Measurements from ENCODE around the gene ZMYM2.
"Not testable (repeated sequence)": the region's sequence is repeated elsewhere in the genome, so short reads cannot be mapped to it uniquely, and the experiment has no call there.

ZMYM2 gene

DNA sequence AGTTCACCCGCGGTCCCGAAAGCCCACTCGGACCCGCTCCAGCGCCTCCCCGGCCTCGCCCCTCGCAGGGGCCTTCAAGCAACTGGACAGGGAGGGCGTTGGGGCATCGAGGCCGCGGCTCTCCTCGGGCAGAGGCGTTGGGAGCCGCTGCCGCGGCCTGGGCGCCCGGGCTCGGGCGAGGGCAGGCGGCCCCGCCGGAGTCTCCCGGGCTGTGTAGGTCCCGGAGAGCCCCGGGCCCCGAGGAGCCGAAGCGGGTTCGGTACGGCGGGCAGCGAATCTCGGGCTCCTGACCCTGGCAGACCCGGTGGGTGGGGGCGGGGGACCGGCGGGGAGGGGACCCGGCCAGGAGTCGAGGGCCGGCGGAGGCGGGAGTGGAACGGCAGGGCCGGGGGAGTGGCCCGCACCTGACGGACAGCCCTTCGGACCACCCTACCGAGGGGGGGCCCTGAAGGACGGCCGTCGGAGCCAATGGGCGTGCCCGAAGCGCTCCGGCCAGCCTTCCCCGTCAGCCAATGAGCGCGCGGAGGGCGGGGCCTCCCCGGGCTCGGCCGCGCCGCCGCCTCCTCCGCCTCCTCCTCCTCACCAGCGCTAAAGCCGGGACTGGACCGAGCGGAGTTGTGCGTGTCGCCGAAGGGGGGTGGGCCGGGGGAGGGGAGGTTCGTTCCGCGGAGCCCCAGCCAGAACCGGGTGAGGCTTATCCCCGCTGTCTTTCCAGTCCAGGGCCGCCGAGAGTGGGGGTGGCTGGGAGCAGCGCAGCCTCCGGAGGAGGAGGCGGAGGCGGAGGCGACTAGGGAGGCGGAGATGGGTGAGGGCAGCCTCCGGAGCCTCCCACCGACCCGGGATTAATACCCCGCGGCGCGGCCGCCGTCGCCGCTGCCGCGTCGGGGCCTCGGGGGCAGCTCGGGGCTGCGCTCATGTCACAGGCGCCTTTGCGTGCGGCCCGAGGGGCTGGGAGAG is at the start of gene ZMYM2:
ZMYM2 (plus strand) TSS at position 573 of the 957 bp plus-strand sequence. CDS start 34,346 bp downstream, outside the sequence.
- peak; percentile 77 to 100 (median 99) for DNase-seq

DNA sequence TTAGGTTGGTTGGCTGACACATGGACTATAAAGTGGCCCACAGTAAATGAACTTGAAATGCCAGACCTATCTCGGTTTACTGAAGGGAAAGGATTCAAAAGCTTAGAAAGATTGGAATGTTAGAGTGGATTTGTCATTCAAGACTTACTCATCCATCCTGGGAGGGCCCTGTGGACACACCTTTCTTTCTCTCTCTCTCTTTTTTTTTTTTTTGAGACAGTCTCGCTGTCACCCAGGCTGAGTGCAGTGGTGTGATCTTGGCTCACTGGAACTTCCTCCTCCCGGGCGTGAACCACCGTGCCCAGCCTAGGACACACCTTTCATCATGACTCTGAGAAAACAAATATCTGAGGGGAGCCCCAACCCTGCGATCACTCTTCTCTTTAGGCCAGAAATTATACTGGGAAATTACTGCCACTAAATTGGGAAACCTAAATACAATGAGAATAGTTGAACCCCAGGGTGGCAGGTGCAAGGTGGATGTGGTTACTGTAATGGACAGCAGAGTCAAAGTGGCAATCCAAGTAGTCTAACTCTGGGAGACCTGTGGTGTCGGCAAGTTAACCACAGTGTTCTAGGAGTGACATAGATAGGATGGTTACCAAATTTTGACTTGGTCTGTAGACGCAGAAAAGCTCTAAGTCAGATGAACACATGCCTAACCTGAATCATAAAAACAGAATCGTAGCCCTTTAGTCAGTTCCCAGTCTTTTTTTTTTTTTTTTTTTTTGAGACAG is 48.0 kb upstream of the ZMYM2 start:
- no peak for DNase-seq

GRCh38 chr13:19927117-19927748 is 31.3 kb upstream of the ZMYM2 start:
- DNase-seq, result peak in 1 of 51 donors; percentile 0

DNA sequence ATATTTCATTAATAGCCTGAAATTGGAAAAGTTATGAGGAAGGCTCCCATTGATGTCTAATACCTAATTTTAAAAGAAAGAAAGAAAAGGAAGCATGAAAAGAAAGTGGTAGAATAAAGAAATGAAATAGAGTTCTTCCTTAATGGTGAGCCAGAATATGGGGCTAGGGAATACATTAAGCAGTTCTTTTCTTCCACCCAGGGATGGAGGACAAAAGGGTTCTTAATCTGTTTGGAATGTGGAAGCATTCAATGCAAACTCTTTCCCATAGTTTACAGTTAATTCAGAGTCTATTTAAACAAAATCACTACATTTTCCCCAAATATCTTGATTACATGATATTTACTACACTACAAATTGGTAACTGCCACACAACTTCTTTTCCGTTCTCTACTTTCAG is 18.4 kb upstream of the ZMYM2 start:
- no peak for DNase-seq

- DNase-seq, result no peak
These were observed 8.2 kb upstream of the ZMYM2 start for GRCh38 chr13:19950374-19950773.

DNA sequence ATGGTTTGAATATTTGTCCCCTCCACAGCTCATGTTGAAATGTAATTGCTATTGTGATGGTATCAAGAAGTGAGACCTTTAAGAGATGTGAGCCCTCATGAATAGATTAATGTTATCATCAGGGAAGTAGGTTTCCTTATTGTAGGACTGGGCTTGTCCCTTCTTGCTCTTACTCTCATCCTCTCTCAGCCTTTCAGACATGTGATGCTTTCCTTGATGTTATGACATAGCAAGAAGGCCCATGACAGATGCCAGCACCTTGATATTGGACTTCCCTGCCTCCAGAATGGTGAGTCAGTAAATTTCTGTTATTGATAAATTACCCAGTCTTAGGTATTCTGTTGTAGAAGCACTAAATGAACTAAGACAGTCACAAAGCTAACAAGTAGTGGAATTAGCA is 5.7 kb upstream of the ZMYM2 start:
- no peak for DNase-seq

- DNase-seq, result no peak
These were observed 2.5 kb upstream of the ZMYM2 start for GRCh38 chr13:19955873-19956559.

DNA sequence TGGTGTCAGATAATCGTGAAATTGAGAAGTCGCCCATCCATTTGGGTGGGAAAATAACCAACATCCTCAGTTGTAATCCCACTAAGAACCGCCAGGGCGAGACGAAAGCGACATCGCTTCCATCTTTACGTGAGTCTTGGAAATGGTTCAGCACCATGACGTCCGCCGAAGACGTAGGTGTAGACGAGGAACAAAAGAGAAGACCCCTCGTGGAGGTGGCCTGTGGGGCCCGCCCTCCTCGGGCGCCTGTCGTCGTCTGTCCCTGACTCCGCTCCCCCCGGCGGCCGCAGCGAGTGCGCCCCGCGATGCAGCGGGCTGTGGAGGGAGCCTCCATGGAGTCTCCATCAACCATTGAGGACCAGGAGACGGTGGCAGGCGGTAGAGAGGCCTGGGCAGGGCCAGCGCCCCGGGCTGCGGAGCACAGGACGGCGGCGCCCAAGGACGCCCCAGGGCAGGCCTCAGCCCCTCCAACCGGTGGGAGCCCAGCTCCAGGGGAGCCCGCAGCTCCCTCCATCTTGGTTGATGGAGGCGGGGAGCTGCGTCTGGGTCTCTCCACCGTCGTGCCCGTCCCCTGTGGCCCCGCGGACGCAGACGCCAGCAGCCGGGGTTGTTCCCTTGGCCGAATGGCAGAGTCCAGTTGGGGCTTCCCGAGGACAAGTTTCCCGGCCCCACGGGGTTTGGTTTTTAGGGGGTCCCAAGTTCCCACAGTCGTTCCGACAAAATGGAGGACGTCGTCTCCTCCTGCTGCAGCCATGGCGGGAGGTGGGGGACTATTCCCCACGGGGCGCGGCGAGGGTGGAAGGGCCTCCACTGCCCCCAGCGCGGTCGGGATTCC is 990 bp upstream of the ZMYM2 start:
- DNase-seq, result peak; percentile 24 to 87 (median 67)

DNA sequence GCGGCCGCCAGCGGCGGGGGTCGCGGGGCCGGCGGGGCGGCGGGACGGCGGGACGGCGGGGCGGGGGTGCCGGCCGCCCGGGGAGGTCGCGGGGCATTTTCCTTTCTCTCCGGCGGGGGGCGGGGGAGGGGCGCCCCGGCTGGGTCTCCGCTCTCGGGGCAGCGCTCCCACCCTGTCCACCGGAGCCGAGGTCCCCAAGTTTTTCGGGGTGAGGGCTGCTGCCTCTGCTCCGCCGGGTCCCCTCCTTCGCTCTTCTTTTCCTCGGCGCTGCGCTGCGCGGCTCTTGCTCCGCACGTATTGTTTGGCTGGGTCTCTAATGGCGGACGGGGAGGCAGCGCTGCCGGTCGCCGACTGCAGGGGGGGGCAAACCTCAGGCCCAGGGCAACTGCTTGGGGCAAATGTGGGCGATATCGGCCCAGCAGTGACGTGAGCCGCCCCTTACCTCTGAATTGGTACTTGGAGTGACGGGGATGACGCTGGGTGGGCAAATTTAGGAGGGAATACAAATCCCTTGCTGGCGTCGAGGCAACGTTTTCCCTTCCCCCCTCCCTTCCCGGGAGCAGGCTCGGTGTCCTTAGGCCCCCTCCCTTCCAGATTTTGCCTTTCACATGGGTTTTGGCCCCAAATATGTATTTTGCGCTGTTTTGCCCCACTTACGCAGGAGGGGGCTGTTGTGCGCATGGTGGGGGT is 759 bp downstream of the ZMYM2 start:
- peak in 48 of 51 donors; percentile 12 to 83 (median 42) for DNase-seq

DNA sequence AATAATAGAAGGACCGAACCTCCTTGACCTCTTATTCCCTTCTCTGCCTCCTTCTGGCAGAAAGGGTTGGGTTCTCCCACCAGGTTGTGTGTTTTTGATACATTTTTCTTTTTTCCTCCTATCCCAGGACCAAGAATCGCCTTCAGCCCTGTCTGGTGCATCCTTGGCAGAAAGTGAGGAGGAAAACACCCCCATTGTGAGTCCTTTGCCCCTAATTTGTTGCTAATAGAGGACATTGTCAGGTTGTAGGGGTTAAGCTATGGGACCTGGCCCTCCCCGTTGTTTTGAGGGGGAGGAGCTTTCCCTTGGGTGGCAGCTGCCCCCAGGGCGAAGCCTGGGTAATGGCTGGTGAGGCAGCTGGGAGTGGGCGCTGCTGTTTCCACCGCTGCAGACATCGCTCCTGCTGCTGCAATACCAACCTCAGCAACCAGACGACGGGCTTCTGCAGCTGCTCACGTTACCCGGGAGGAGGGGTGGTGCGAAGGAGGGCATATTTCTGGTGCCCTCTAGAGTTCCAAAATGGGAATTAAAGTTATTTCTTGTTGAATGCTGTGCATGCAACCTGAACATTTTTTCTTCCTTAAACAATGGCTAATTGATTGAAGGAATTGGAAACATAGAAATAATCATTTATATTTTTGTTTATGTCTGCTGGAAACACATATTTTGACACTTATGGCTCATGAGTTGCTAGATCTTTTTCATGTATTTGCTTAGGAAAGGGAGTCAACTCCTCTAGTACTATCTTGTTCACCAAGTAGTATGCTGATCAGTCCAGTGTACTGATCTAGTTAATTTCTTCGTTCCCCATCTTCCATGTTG is 1.5 kb downstream of the ZMYM2 start:
- peak; percentile 11 to 91 (median 67) for DNase-seq

DNA sequence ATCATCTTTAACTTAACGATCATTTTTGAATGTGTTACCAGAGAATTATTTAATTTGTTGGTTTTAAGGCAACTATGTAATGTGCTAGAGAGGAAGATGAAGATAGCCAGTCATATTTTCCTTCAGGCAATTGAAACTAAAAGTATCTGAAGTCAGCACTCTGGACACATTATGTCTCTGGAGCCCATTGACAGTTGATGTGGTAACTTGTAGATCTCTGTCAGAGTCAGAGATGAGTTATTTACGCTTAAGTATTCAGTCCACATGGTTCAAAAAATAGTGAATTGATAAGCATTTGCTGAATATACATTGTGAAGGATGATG is 2.1 kb downstream of the ZMYM2 start:
- no peak for DNase-seq

GRCh38 chr13:19961489-19961888 is 3.0 kb downstream of the ZMYM2 start:
- no peak for DNase-seq

DNA sequence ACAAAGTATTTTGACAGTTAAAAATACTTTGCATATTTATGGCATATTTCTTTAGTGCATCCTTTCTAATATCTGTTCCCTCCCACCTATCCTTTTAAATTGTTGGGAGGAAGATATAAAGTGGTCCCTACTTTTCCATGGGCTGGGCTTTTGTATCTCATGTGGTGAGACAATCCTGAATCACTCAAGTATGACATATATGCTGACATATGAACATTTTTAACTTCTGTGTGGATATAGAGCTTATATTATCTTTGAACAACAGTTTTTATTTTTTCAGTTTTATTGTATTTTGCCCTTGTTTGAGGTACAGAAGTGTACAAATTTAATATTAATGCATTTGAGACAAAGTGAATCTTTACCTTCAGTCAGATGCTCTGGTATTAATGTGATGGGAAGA is 3.4 kb downstream of the ZMYM2 start:
- no peak for DNase-seq

GRCh38 chr13:19962894-19963293 is 4.4 kb downstream of the ZMYM2 start:
- DNase-seq, result no peak

GRCh38 chr13:19967621-19968020 is 9.1 kb downstream of the ZMYM2 start:
- no peak for DNase-seq

- not testable (repeated sequence) for DNase-seq
These were observed 16.0 kb downstream of the ZMYM2 start for GRCh38 chr13:19974498-19975009.

DNA sequence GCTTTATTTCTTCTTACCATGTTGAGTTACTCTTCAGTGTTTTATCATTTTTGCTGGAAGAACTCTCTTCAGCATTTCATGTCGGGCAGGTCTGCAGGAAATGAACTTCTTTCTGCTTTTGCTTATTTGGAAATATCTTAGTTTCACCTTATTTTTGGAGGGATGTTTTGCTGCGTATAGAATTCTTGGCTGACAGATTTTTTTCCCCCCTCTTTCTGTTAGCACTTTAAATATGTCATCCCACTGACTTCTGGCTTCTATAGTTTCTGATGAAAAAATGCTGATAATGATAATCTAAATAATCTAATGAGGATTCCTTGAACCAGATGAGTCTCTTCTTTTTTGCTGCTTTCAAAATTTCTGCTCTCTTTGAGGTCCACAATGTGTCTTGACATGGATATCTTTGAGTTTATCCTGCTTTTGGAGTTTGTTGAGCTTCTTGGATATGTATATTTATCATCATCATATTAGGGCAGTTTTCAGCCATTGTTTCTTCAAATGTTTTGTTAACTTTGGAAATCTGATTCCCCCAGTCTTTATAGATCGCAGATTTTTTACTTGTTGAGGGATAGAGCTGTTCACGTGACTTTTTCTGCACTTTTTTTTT is 20.4 kb downstream of the ZMYM2 start:
- DNase-seq, result no peak

GRCh38 chr13:19981685-19982238 is 23.2 kb downstream of the ZMYM2 start:
- DNase-seq, result no peak

Measured in hypothalamus (tissue), 51 donors.